DMS53 (cell line): ENCODE data around the gene PBLD.

Source experiments
- DNase-seq: peaks from one replicate; lab custom pipeline; 2025; lab: John Stamatoyannopoulos, UW

PBLD gene

GRCh38 chr10:68235111-68235510 lies 97.6 kb downstream of the PBLD start:
- DNase-seq: no peak

DNA sequence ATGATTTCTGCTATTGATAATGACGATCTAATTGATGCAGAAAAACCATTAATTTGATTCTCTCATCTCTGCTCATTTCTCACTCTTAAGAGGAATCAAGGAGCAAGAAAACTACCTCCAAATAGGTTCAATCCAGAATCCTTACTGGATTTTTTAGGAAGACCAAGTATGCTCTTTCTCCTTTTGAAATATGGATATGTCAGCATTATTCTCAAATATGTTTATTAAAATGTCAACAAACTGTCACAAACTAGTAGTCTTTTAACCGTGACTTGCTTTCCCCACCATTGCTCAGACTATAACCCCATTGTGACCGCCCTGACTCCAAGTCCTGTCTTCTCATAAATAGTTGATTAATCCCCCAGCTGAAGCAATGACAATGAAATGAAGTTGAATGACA lies 99.7 kb downstream of the PBLD start:
- no peak for DNase-seq
